Keratinocyte (primary cell): ENCODE data around the gene ZBTB8OS.

ENCODE experiments used
- EZH2 ChIP-seq: IDR thresholded peaks from one replicate; pipeline ENCODE4 v1.6.1; 2012; ENCODE audit warnings: inconsistent platforms, mild to moderate bottlenecking, low read length, moderate library complexity
- TF ChIP-seq, protein P1 (sequence below), 3 experiments: IDR thresholded peaks in 1 of 3; conservative IDR thresholded peaks in 1 of 3; optimal IDR thresholded peaks in 1 of 3; 2 replicates in 2 of 3; 3 replicates in 1 of 3; pipeline versions ENCODE3 to v1.5.1; 2011; ENCODE audit warnings: low read length in 3 of 3, mild to moderate bottlenecking in 3 of 3, moderate library complexity in 2 of 3, control low read depth in 1 of 3, inconsistent platforms in 1 of 3; ENCODE audit not compliant: insufficient read depth in 2 of 3; ENCODE audit errors: extremely low read depth in 1 of 3

DNA sequence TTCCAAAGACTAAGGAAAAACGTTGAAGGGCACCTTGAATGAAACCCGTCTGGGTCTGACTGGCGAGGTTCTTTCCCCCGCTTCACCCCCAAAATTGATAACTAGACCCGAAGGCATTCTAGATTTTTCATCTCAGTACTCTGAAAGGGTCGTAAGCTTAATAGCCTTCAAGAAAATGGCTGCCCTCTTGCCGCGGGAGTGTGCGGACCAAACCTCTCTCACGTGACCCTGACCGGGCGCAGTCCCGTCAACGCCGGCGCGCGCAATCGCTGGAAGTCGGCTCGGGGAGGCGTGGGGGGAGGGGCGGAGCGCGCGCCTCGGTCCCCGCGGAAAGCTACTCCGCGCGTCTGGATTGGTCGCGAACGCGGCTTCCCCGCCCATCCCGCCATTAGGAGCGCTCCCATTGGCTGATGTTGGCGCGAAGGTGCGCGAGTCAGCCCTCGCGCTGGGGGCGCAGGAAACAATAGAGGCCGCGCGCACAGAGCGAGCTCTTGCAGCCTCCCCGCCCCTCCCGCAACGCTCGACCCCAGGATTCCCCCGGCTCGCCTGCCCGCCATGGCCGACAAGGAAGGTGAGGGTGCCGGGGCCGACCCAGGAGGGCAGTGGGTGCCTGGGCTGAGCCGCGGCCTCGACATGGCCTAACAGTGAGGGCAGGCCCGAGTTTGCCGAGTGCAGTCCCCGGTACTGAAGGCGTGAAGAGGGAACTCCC, 556 bp upstream of the ZBTB8OS start, which contains the start of gene RBBP4:
- TF ChIP-seq, protein P1, sequence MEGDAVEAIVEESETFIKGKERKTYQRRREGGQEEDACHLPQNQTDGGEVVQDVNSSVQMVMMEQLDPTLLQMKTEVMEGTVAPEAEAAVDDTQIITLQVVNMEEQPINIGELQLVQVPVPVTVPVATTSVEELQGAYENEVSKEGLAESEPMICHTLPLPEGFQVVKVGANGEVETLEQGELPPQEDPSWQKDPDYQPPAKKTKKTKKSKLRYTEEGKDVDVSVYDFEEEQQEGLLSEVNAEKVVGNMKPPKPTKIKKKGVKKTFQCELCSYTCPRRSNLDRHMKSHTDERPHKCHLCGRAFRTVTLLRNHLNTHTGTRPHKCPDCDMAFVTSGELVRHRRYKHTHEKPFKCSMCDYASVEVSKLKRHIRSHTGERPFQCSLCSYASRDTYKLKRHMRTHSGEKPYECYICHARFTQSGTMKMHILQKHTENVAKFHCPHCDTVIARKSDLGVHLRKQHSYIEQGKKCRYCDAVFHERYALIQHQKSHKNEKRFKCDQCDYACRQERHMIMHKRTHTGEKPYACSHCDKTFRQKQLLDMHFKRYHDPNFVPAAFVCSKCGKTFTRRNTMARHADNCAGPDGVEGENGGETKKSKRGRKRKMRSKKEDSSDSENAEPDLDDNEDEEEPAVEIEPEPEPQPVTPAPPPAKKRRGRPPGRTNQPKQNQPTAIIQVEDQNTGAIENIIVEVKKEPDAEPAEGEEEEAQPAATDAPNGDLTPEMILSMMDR (optimal IDR thresholded peaks at IDR 0.05 in 1 of 3, IDR thresholded peaks at IDR 0.05 in 1 of 3, conservative IDR thresholded peaks at IDR 0.05 in 1 of 3; ENCODE audit: extremely low read depth in 1 of 3, insufficient read depth in 2 of 3, low read length in 3 of 3), result no peak
- no peak for TF ChIP-seq EZH2
